ENCODE data around the gene ANK3.

- TF ChIP-seq CTCF (IDR thresholded peaks at IDR 0.05) (no peak), POLR2A (IDR thresholded peaks at IDR 0.05) (no peak)
Measured at GRCh38 chr10:59984415-59984814, 405.3 kb downstream of the ANK3 start.

All from uterus (tissue), 2 donors.